NCI-H1694 treated with DMSO at 0.1 percent for 48 hours (cell line): Measurements from ENCODE around the gene DAZL.
"Not testable (repeated sequence)": the region's sequence is repeated elsewhere in the genome, so short reads cannot be mapped to it uniquely, and the experiment has no call there.

ENCODE experiments used
- DNase-seq: peaks from one replicate; lab custom pipeline; 2025; lab: John Stamatoyannopoulos, UW

Gene DAZL

GRCh38 chr3:16604887-16605602, at the start of gene DAZL:
TSS of gene DAZL (minus strand) at chr3:16605423. CDS start at chr3:16605205, 218 bp downstream.
- no peak for DNase-seq

- no peak for DNase-seq
Observed at GRCh38 chr3:16654976-16655375, 49.8 kb upstream of the DAZL start.

DNA sequence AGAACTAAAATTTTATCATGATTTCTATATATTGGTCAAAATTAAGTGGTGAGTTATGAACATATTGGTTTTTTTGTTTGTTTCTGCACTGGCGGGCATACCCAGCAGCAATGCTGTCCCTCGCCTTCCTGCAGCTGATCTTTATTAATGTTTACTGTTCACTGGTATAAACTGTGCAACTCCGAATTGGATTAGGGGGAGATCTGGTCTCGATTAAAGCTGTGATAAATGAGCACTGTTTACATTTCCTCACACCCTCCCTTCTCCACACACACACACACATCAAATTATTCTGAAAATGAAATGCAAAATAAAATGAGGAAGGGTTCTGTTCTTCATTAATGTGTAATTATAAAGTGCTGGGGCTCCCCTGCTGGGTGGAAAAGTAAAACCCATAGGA, 48.5 kb upstream of the DAZL start:
- DNase-seq: no peak

- no peak for DNase-seq
Observed at GRCh38 chr3:16647668-16648067, 42.4 kb upstream of the DAZL start.

GRCh38 chr3:16639806-16640205, 34.6 kb upstream of the DAZL start:
- no peak for DNase-seq

DNA sequence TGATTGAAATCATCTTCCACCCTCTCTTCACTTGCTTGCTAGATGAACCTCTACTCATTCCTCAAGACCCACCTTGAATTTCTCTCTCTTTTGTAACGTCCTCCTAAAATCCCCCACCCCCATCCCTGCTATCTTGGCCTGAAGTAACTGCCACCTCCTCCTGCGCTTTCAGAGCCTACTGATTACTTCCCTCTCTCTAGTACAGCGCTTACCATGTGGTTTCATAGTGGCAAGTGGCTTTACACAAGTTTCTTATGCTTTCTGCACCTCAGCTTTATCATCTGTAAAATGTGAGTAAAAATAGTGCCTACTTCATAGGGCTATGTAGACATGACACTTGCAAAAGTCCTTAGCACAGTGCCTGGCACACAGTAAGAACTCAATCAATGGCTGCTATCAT, 28.7 kb upstream of the DAZL start:
- DNase-seq: no peak

GRCh38 chr3:16632395-16632794, 27.2 kb upstream of the DAZL start:
- DNase-seq: no peak

DNA sequence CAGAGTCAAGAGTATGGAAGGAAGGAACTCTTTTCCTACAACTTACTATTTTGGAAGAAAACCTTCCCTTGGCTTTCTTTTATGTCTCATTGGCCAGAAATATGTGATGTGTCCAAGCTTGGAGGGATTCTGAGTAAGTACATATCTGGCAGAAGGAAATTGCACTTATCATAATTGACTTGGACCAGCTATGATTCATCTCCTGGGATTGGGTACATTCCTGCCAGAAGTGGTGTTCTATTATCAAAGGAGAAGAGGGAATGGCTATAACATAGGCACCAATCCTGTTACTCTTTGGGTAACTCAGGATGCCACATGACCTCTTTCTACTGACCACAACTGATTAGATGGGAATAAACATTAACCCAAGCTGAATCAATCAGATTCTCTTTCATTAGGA, 13.5 kb upstream of the DAZL start:
- no peak for DNase-seq

DNA sequence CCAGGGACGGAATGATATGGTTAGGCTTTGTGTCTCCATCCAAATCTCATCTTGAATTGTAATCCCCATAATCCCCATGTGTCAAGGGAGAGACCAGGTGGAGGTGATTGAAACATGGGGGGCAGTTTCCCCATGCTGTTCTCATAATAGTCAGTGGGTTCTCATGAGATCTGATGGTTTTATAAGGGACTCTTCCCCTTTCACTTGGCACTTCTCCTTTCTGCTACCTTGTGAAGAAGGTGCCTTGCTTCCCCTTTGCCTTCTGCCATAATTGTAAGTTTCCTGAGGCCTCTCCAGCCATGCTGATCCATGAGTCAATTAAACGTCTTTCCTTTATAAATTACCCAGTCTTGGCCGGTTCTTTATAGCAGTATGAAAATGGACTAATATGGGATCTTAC, 11.9 kb upstream of the DAZL start:
- DNase-seq: not testable (repeated sequence)

DNA sequence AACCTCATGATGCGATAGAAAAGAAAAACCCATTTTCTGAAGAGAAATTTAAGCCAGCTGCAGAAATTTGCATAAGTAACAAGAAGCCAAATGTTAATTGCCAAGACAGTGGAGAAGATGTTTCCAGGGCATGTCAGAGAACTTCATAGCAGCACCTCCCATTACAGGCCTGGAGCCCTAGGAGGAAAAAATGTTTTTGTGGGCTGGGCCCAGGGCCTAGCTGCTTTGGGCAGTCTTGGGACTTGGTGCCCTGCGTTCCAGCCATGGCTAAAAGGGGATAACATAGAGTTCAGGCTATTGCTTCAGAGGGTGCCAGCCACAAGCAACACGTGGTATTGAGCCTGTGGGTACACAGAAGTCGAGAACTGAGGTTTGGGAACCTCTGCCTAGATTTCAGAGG, 10.9 kb upstream of the DAZL start:
- DNase-seq: no peak

- no peak for DNase-seq
Observed at GRCh38 chr3:16614033-16615031, 9.1 kb upstream of the DAZL start.

DNA sequence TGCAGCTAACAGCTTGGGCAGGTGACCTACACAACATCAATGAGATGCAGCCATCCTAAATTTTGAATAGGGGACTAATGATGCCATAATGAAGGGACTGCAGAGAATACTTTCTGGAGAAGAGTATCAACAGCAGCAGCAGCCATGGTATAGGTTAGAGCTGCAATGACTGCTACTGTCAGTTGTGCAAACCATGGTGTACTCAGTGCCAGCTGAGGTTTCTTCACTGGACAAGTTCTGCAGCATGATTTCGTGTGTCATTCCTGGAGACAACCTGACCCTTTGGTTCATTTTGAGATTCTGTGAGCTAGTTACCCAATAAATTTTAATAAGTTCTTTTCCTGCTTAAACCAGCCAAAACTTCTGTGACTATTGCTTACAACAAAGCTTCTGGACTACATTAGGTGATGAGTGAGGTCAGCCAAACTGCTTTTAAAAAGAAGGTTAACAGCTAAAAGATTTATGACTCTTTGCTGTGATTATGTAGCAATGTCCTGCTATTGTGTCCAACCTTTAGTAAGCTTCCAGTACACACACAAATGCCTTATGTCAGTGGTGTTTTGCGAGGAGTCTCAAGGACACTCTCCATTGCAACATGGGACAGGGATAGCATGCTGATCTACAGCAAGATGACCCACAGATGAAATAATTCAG, 4.8 kb upstream of the DAZL start:
- DNase-seq: no peak

DNA sequence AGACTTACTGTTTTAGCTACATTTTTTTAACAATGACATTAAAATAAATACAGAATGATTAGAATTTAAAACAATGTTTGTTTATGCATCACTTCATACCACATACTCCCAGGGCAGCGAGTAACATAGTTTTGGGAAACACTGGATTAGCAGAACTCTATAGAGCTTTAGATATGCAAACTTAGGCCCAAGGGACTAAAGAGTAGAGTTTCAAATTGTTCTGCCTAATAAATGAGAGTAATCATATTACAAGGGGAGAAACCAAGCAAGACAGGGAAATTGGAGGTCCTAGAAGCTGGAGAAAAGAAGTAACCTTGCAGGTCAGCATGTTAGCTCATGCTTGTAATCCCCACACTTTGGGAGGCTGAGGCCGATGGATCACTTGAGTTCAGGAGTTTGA, 3.6 kb upstream of the DAZL start:
- no peak for DNase-seq

- no peak for DNase-seq
Observed at GRCh38 chr3:16607718-16608117, 2.5 kb upstream of the DAZL start.

DNA sequence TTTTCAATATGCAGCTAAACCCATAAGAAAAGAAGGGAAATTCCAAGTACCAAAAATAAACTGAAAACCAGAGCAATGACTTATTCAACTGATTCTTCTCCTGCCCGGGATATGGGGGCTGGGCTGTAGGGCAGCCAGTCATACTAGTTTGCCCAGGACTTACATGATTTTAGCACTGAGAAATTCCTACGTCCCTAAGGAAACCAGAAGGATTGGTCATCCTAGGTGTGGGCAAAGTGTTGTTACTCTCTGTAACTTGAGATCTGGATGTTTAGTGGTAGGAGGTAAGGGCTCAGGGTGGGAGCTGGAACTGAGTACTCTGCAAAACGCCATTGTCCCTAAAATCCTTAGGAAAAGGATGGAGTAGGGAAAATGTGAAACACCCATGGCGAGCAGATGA, 1.2 kb upstream of the DAZL start:
- no peak for DNase-seq

- no peak for DNase-seq
Observed at GRCh38 chr3:16605966-16606365, 743 bp upstream of the DAZL start.

- no peak for DNase-seq
Observed at GRCh38 chr3:16604433-16604832, 790 bp downstream of the DAZL start.

DNA sequence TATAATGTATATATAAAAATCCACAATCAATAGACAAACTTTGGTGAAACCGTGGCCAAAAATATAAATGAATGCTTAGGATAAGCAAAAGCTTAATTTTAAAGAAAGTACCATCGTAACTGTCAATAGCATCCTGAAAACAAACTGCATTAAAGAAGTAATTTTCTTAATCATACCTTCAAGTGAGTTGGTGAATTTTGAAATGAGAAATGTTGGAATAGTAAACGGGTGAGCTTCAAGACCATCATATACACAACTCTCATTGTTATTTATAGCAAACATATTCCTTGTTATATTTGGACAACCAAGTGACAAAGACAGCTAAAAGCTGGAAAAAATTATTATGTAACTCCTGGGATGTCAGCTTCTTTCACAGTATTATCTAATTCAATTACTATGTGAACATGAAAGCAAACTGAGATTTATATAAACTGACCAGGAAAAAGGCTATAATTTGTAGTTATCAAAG, 3.7 kb downstream of the DAZL start:
- DNase-seq: no peak

GRCh38 chr3:16600780-16601536, 4.3 kb downstream of the DAZL start:
- DNase-seq: peak; percentile 37

- DNase-seq: no peak
Observed at GRCh38 chr3:16599694-16600093, 5.5 kb downstream of the DAZL start.

DNA sequence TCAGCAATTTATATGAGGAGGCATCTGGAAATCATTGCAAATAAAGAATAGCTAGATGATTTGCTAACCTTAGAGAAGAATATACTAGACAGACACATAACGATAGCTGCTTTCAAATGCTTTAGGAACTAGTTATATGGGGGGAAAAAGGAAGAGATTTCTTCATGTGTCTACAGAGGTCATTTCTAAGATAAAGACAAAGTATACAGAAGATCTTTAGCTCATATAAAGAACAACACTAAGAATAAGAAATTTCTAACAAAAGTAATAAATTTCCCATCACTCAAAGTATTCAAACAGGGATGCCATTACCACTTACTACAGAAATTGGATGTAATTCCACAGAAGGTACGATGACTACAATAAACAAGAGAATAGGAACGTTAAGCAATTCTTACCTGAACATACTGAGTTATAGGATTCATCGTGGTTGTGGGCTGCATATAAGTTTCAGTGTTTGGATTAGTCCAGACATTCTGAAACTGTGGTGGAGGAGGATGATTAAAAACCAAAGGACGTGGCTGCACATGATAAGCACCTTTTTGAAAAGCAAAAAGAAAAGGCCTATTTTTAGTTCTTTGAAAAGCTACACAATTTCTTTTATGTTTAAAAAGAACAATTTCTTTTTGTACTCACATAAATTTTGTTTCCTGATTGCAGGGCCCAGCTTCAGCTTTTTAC, 8.7 kb downstream of the DAZL start:
- no peak for DNase-seq
